ENCODE results near the gene LYRM1.

- no peak for TF ChIP-seq POLR2A (IDR thresholded peaks at IDR 0.05; ENCODE audit: low read depth, low read length)
- TF ChIP-seq POU2F2 (IDR thresholded peaks at IDR 0.05; ENCODE audit: low read depth, low read length): no peak
- no peak for TF ChIP-seq POLR2AphosphoS5 (IDR thresholded peaks at IDR 0.05; ENCODE audit: low read depth, low read length)
- TF ChIP-seq TAF1 (IDR thresholded peaks at IDR 0.05; ENCODE audit: low read depth, low read length): no peak
Measured at GRCh38 chr16:20920799-20921198, 20.2 kb downstream of the LYRM1 start.
